Endothelial cell of umbilical vein (primary cell): ENCODE results near the gene CELA2B. TPM values are rescaled to one million over a fixed set of nuclear protein-coding genes. Genes with fewer than 3 reads are reported as not detected.

Experiments
- BruUV-seq: library from RNA; stranded (reverse); fragments of 400-500 nt; replicated peaks from 2 replicates; lab custom pipeline; 2021; lab: Mats Ljungman, UMichigan
- CTCF ChIA-PET: fragments of 300-600, 350-600 bp; sonication (Branson Sonifier 250); formaldehyde crosslinking; loops from one replicate; lab custom pipeline; 2021; ENCODE audit warnings: antibody characterized with exemption, inconsistent platforms; lab: Charles Lee
- POLR2A ChIA-PET: fragments of 300-600, 350-600 bp; sonication (Branson Sonifier 250); formaldehyde crosslinking; loops from one replicate; lab custom pipeline; 2021; ENCODE audit warnings: antibody characterized with exemption, inconsistent platforms; lab: Charles Lee
- DNase-seq: peaks from one replicate; pipeline ENCODE4 v3.0.0-alpha.2; 2011; ENCODE audit warnings: low read depth, low spot score
- FAIRE-seq: peaks from 2 replicates; lab custom pipeline; 2011; peaks lifted over from hg19 to GRCh38; lab: Jason Lieb, UNC
- H2AFZ ChIP-seq: 2 replicates; pipeline ENCODE4 v1.6.0; 2012; ENCODE audit warnings: low read depth, low read length, control low read depth, inconsistent platforms
- H3K27ac ChIP-seq: 2 replicates; pipeline ENCODE4 v1.5.1; 2011; ENCODE audit warnings: low read depth, mild to moderate bottlenecking, control low read depth, low read length, moderate library complexity; ENCODE audit not compliant: insufficient read depth
- H3K27me3 ChIP-seq, 2 experiments: 2 replicates each; pipeline versions ENCODE4 v1.6.0 to v1.6.1; 2011; ENCODE audit warnings: low read length in 2 of 2, mixed read lengths in 1 of 2; ENCODE audit not compliant: control insufficient read depth in 2 of 2, insufficient read depth in 2 of 2
- H3K36me3 ChIP-seq, 2 experiments: 2 replicates in 1 of 2; 3 replicates in 1 of 2; pipeline ENCODE4 v1.5.1; 2011; ENCODE audit warnings: low read length in 2 of 2, mild to moderate bottlenecking in 1 of 2, moderate library complexity in 1 of 2; ENCODE audit not compliant: control insufficient read depth in 2 of 2, insufficient read depth in 2 of 2; ENCODE audit errors: extremely low read depth in 1 of 2
- H3K4me1 ChIP-seq: 3 replicates; pipeline ENCODE4 v1.5.1; 2011; ENCODE audit warnings: mild to moderate bottlenecking, low read length; ENCODE audit not compliant: control insufficient read depth, insufficient read depth; ENCODE audit errors: extremely low read depth
- H3K4me2 ChIP-seq: 2 replicates; pipeline ENCODE4 v1.6.1; 2011; ENCODE audit warnings: low read length, control low read depth, mixed read lengths; ENCODE audit not compliant: insufficient read depth
- H3K4me3 ChIP-seq, 3 experiments: fragments of 200-600 bp in 1 of 3; sonication (generic), shearing (Covaris generic) in 1 of 3; replicated peaks in 1 of 3; 2 replicates each; pipeline ENCODE4 v1.5.1; 2011 to 2016; ENCODE audit warnings: control low read depth in 3 of 3, low read length in 3 of 3, mild to moderate bottlenecking in 2 of 3, inconsistent platforms in 1 of 3, low read depth in 1 of 3, moderate library complexity in 1 of 3; ENCODE audit not compliant: insufficient read depth in 1 of 3
- H3K79me2 ChIP-seq: 2 replicates; pipeline ENCODE4 v1.6.0; 2012; ENCODE audit warnings: low read length, inconsistent platforms; ENCODE audit not compliant: control insufficient read depth, insufficient read depth
- H3K9ac ChIP-seq: replicated peaks from 2 replicates; pipeline ENCODE3; 2011; ENCODE audit warnings: low read length, control low read depth; ENCODE audit not compliant: insufficient read depth; ENCODE audit errors: extremely low read depth
- H3K9me1 ChIP-seq: replicated peaks from 3 replicates; pipeline ENCODE4 v1.6.0; 2011; ENCODE audit warnings: mild to moderate bottlenecking, low read length; ENCODE audit not compliant: control insufficient read depth, insufficient read depth; ENCODE audit errors: extremely low read depth
- H3K9me3 ChIP-seq: replicated peaks from 2 replicates; pipeline ENCODE4 v1.5.1; 2012; ENCODE audit warnings: low read length, inconsistent platforms; ENCODE audit not compliant: control insufficient read depth, insufficient read depth
- H4K20me1 ChIP-seq: replicated peaks from 2 replicates; pipeline ENCODE3; 2011; ENCODE audit warnings: mild to moderate bottlenecking, low read length; ENCODE audit not compliant: control insufficient read depth, insufficient read depth; ENCODE audit errors: extremely low read depth
- EZH2 ChIP-seq: IDR thresholded peaks from 2 replicates; pipeline ENCODE4 v1.6.1; 2012; ENCODE audit warnings: borderline replicate concordance, low read depth, mild to moderate bottlenecking, moderate library complexity, low read length, inconsistent platforms; ENCODE audit not compliant: severe bottlenecking
- FOS ChIP-seq: IDR thresholded peaks from 2 replicates; pipeline ENCODE4 v1.6.1; 2011; ENCODE audit warnings: mild to moderate bottlenecking, low read length, moderate library complexity, borderline replicate concordance; ENCODE audit not compliant: insufficient read depth
- GATA2 ChIP-seq: IDR thresholded peaks from 2 replicates; pipeline ENCODE4 v1.7.0; 2011; ENCODE audit warnings: low read depth, mild to moderate bottlenecking, moderate library complexity, mixed read lengths, low read length; ENCODE audit not compliant: insufficient read length, insufficient read depth
- JUN ChIP-seq: IDR thresholded peaks from 2 replicates; pipeline ENCODE4 v1.6.1; 2011; ENCODE audit warnings: borderline replicate concordance, low read depth; ENCODE audit not compliant: insufficient read length, insufficient read depth
- MYC ChIP-seq: IDR thresholded peaks from one replicate; pipeline ENCODE4 v1.6.1; 2011; ENCODE audit warnings: mild to moderate bottlenecking, low read depth, low read length
- POLR2A ChIP-seq: IDR thresholded peaks from 2 replicates; pipeline ENCODE4 v1.6.1; 2012; ENCODE audit warnings: low read depth, mild to moderate bottlenecking, control low read depth, low read length
- POLR2AphosphoS5 ChIP-seq: IDR thresholded peaks from 2 replicates; pipeline ENCODE4 v1.6.1; 2012; ENCODE audit warnings: low read depth, mild to moderate bottlenecking, control low read depth, low read length, moderate library complexity; ENCODE audit not compliant: insufficient read depth
- dilution Hi-C: fragments of 300-500 bp; cut with MboI; formaldehyde crosslinking; loops from one replicate; pipeline ENCODE4 v1.15.0; 2019; ENCODE audit warnings: low sequenced_read_pairs; ENCODE audit not compliant: extremely low pct_ligation_motif_present
- intact Hi-C: fragments of 100-400 bp; cut with micrococcal nuclease; formaldehyde crosslinking; loops from one replicate; pipeline ENCODE4 v1.10.0; 2022
- polyA plus RNA-seq, 4 experiments: library from polyadenylated mRNA; depleted of rRNA in 3 of 4; stranded (reverse) in 3 of 4; unstranded in 1 of 4; fragments of >200 nt; gene quantifications; 2 replicates each; pipeline versions ENCODE4 v1.2.1 to v1.2.3, GENCODE V29; 2011 to 2012; ENCODE audit warnings: missing spikeins in 1 of 4
- total RNA-seq: library from RNA; stranded (reverse); gene quantifications from 2 replicates; pipeline ENCODE4 v1.2.3, GENCODE V29; 2021
- TF ChIP-seq, protein P1 (sequence below), 2 donors: IDR thresholded peaks; 1 replicate in 1 of 2; 2 replicates in 1 of 2; pipeline ENCODE4 v1.5.1; 2011; ENCODE audit warnings: low read length in 2 of 2, mild to moderate bottlenecking in 2 of 2, moderate library complexity in 2 of 2, control low read depth in 1 of 2, inconsistent platforms in 1 of 2, low read depth in 1 of 2; ENCODE audit not compliant: insufficient read depth in 1 of 2; ENCODE audit errors: extremely low read depth in 1 of 2
- TF ChIP-seq, protein P2 (sequence below): IDR thresholded peaks from 2 replicates; pipeline ENCODE4 v1.6.1; 2011; ENCODE audit not compliant: insufficient read depth, insufficient read length

Gene CELA2B
- total and polyA plus RNA-seq, 2 donors (not counting 3 experiments of a cell fraction or from before 2014, with no cell fraction given), result not detected

DNA sequence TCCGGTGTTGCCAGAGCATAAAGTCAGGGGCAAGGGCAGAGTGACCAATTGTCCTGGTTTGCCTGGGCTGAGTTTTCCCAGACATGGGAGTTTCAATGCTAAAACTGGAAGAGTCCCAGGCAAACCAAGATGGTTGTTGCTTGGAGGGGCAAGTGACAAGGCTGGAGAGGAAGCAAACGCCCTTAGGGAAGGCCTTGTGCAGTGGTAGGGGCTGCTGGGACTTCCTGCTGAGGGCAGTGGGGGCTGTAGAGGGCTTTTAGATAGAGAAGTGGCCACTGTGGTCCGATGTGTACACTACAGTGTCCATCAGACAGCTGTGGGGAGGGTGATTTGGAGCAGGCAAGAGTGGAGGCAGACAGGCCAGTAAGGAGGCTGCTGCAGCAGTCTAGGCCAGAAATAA, 26.3 kb upstream of the CELA2B start:
- TF ChIP-seq GATA2, result no peak
- no peak for TF ChIP-seq POLR2AphosphoS5
- no peak for TF ChIP-seq MYC
- no peak for TF ChIP-seq JUN
- no peak for TF ChIP-seq FOS
- TF ChIP-seq EZH2, result no peak
- no peak for TF ChIP-seq POLR2A
- TF ChIP-seq, protein P1, sequence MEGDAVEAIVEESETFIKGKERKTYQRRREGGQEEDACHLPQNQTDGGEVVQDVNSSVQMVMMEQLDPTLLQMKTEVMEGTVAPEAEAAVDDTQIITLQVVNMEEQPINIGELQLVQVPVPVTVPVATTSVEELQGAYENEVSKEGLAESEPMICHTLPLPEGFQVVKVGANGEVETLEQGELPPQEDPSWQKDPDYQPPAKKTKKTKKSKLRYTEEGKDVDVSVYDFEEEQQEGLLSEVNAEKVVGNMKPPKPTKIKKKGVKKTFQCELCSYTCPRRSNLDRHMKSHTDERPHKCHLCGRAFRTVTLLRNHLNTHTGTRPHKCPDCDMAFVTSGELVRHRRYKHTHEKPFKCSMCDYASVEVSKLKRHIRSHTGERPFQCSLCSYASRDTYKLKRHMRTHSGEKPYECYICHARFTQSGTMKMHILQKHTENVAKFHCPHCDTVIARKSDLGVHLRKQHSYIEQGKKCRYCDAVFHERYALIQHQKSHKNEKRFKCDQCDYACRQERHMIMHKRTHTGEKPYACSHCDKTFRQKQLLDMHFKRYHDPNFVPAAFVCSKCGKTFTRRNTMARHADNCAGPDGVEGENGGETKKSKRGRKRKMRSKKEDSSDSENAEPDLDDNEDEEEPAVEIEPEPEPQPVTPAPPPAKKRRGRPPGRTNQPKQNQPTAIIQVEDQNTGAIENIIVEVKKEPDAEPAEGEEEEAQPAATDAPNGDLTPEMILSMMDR (IDR thresholded peaks at IDR 0.05; ENCODE audit: extremely low read depth in 1 of 2, insufficient read depth in 1 of 2, low read depth in 1 of 2, low read length in 2 of 2), result no peak
- TF ChIP-seq, protein P2, sequence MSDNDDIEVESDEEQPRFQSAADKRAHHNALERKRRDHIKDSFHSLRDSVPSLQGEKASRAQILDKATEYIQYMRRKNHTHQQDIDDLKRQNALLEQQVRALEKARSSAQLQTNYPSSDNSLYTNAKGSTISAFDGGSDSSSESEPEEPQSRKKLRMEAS, result no peak
- Histone ChIP-seq H3K36me3 (no peaks in the 10 kb centered on the region), H3K27ac (no peak overlapping the region), H3K4me3 (no peak overlapping the region), H3K9ac (no peak overlapping the region), H3K9me3 (no peaks in the 10 kb centered on the region), H3K9me1 (no peaks in the 10 kb centered on the region), H3K79me2 (no peaks in the 10 kb centered on the region), H3K4me1 (no peaks in the 10 kb centered on the region), H4K20me1 (no peaks in the 10 kb centered on the region), H3K27me3 (no peaks in the 10 kb centered on the region), H3K4me2 (no peak overlapping the region), H2AFZ (no peak overlapping the region)
- no TSS peak for BruUV-seq
- dilution Hi-C loops, result no loop called here
- POLR2A ChIA-PET, result no interaction called here
- intact Hi-C loops, result no loop called here
- FAIRE-seq (no peak), DNase-seq (no peak)
- CTCF ChIA-PET, result no interaction called here
